Nephron (organoid): ENCODE data around the gene TRIM41.
"Not testable (repeated sequence)": the region's sequence is repeated elsewhere in the genome, so short reads cannot be mapped to it uniquely, and the experiment has no call there.

Experiments used
- H3K27ac Mint-ChIP-seq, 3 experiments: 2 replicates each; pipeline ENCODE4 v1.8.0; 2020; ENCODE audit warnings: mixed read lengths in 3 of 3, mild to moderate bottlenecking in 2 of 3, moderate library complexity in 1 of 3
- H3K27me3 Mint-ChIP-seq: 2 replicates; pipeline ENCODE4 v1.8.0; 2021; ENCODE audit warnings: low read depth, mild to moderate bottlenecking, moderate library complexity, mixed read lengths
- H3K36me3 Mint-ChIP-seq: 2 replicates; pipeline ENCODE4 v1.8.0; 2020; ENCODE audit warnings: low read depth, mixed read lengths
- H3K4me1 Mint-ChIP-seq: 2 replicates; pipeline ENCODE4 v1.8.0; 2020; ENCODE audit warnings: mixed read lengths
- H3K4me3 Mint-ChIP-seq, 3 experiments: 2 replicates each; pipeline ENCODE4 v1.8.0; 2020; ENCODE audit warnings: mild to moderate bottlenecking in 3 of 3, mixed read lengths in 3 of 3, moderate library complexity in 2 of 3
- H3K9me3 Mint-ChIP-seq: 2 replicates; pipeline ENCODE4 v1.8.0; 2020; ENCODE audit warnings: mixed read lengths
- TF ChIP-seq, protein P1 (sequence below), 3 experiments: fragments of 200-600 bp; sonication (generic); IDR thresholded peaks; one replicate each; pipeline ENCODE4 v1.5.0; 2021; ENCODE audit warnings: antibody characterized with exemption in 3 of 3; ENCODE audit not compliant: unreplicated experiment in 3 of 3

Gene TRIM41

GRCh38 chr5:181205761-181206649, 17.1 kb upstream of the TRIM41 start:
- H3K9me3 Mint-ChIP-seq: no peaks in the 10 kb centered on the region
- TF ChIP-seq, protein P1, sequence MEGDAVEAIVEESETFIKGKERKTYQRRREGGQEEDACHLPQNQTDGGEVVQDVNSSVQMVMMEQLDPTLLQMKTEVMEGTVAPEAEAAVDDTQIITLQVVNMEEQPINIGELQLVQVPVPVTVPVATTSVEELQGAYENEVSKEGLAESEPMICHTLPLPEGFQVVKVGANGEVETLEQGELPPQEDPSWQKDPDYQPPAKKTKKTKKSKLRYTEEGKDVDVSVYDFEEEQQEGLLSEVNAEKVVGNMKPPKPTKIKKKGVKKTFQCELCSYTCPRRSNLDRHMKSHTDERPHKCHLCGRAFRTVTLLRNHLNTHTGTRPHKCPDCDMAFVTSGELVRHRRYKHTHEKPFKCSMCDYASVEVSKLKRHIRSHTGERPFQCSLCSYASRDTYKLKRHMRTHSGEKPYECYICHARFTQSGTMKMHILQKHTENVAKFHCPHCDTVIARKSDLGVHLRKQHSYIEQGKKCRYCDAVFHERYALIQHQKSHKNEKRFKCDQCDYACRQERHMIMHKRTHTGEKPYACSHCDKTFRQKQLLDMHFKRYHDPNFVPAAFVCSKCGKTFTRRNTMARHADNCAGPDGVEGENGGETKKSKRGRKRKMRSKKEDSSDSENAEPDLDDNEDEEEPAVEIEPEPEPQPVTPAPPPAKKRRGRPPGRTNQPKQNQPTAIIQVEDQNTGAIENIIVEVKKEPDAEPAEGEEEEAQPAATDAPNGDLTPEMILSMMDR (IDR thresholded peaks at IDR 0.05; ENCODE audit: unreplicated experiment in 3 of 3): no peak
- H3K4me1 Mint-ChIP-seq: peaks cover 19% of the 10 kb centered on the region
- H3K4me3 Mint-ChIP-seq: peak overlapping the region; percentile 87 to 89 (median 88)
- peaks cover 56% of the 10 kb centered on the region for H3K27me3 Mint-ChIP-seq
- peak overlapping the region; percentile 5 to 66 (median 39) for H3K27ac Mint-ChIP-seq
- H3K36me3 Mint-ChIP-seq: no peaks in the 10 kb centered on the region

GRCh38 chr5:181207214-181207959, 15.7 kb upstream of the TRIM41 start:
- TF ChIP-seq, protein P1 (IDR thresholded peaks at IDR 0.05; ENCODE audit: unreplicated experiment in 3 of 3): no peak
- peak overlapping the region; percentile 39 to 93 (median 66) for H3K27ac Mint-ChIP-seq
- peak overlapping the region; percentile 87 to 89 (median 88) for H3K4me3 Mint-ChIP-seq
- no peaks in the 10 kb centered on the region for H3K36me3 Mint-ChIP-seq
- H3K4me1 Mint-ChIP-seq: peaks cover 19% of the 10 kb centered on the region
- H3K9me3 Mint-ChIP-seq: no peaks in the 10 kb centered on the region
- peaks cover 47% of the 10 kb centered on the region for H3K27me3 Mint-ChIP-seq

- Mint-ChIP-seq H3K27ac (peak overlapping the region in 1 of 3 experiments; percentile 39), H3K9me3 (no peaks in the 10 kb centered on the region), H3K27me3 (peaks cover 42% of the 10 kb centered on the region), H3K4me3 (peak overlapping the region; percentile 87 to 89 (median 88)), H3K4me1 (peaks cover 19% of the 10 kb centered on the region), H3K36me3 (no peaks in the 10 kb centered on the region)
- TF ChIP-seq, protein P1 (IDR thresholded peaks at IDR 0.05; ENCODE audit: unreplicated experiment in 3 of 3): no peak
These were observed 15.2 kb upstream of the TRIM41 start for GRCh38 chr5:181207960-181208253.

GRCh38 chr5:181209006-181209405, 14.1 kb upstream of the TRIM41 start:
- peaks cover 28% of the 10 kb centered on the region for H3K4me1 Mint-ChIP-seq
- not testable (repeated sequence) for H3K36me3 Mint-ChIP-seq, H3K4me3 Mint-ChIP-seq, H3K9me3 Mint-ChIP-seq, H3K27ac Mint-ChIP-seq
- H3K27me3 Mint-ChIP-seq: peaks cover 38% of the 10 kb centered on the region

DNA sequence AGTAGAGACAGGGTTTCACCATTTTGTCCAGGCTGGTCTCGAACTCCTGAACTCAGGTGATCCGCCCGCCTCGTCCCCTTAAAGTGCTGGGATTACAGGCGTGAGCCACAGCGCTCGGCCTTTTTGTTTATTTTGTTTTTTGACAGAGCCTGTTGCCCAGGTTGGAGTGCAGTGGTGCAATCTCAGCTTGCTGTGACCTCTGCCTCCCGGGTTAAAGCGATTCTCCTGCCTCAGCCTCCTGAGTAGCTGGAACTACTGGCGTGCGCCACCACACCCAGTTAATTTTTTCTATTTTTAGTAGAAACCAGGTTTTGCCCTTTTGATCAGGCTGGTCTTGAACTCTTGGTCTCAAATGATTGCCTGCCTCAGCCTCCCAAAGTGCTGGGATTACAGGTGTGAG, 12.9 kb upstream of the TRIM41 start:
- H3K9me3 Mint-ChIP-seq, H3K27ac Mint-ChIP-seq, H3K36me3 Mint-ChIP-seq, H3K4me3 Mint-ChIP-seq: not testable (repeated sequence)
- Mint-ChIP-seq H3K27me3 (peaks cover 41% of the 10 kb centered on the region), H3K4me1 (peaks cover 28% of the 10 kb centered on the region)

DNA sequence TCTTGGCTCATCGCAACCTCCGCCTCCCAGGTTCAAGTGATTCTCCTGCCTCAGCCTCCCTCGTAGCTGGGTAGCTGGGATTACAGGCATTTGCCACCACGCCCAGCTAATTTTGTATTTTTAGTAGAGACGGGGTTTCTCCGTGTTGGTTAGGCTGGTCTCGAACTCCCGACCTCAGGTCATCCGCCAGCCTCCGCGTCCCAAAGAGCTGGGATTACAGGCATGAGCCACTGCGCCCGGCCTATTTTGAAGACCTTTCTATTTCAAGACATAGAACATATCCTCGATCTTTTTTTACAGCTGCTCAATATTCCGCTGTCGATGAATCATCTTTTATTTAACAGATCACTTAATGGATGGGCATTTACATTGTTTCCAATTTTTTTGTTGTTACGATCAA, 12.4 kb upstream of the TRIM41 start:
- Mint-ChIP-seq H3K4me1 (peaks cover 24% of the 10 kb centered on the region), H3K27me3 (peaks cover 37% of the 10 kb centered on the region)
- H3K4me3 Mint-ChIP-seq, H3K36me3 Mint-ChIP-seq, H3K9me3 Mint-ChIP-seq, H3K27ac Mint-ChIP-seq: not testable (repeated sequence)

DNA sequence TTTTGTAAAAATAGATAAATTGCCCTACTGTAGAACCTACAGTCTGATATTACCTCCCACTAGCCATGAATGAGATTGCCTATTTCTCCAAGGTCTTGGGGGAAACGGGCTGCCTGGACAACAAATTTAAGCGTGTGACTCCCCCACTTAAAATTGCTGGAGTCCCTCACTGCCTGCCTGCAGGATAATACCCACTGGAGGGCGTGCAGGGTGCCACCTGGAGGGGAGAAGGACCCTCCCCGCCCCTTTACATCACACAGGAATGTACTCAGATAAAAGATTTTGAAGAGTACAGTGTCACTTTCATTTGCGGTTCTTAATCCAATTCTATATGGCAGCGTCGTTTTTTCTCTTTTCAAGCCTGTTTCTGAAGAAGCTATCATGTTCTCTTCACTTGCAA, 11.9 kb upstream of the TRIM41 start:
- TF ChIP-seq, protein P1 (IDR thresholded peaks at IDR 0.05; ENCODE audit: unreplicated experiment in 3 of 3): peak in 1 of 3 experiments; percentile 12
- Mint-ChIP-seq H3K4me3 (peak overlapping the region in 1 of 3 experiments; percentile 19), H3K9me3 (no peaks in the 10 kb centered on the region), H3K27me3 (peaks cover 35% of the 10 kb centered on the region), H3K27ac (no peak overlapping the region), H3K36me3 (no peaks in the 10 kb centered on the region), H3K4me1 (peaks cover 21% of the 10 kb centered on the region)
